Cardiac muscle cell (in vitro differentiated cells and primary cell): ENCODE measurements around the gene KDM7A. TPM values are rescaled to one million over a fixed set of nuclear protein-coding genes. Genes with fewer than 3 reads are reported as not detected.

Experiments used
- DNase-seq, 2 donors: peaks; one replicate each; pipeline versions ENCODE4 v3.0.0 to v3.0.0-alpha.2; 2010 to 2017; ENCODE audit warnings: low read depth in 1 of 2, low spot score in 1 of 2
- H3K27ac ChIP-seq: fragments of 200-600 bp; sonication (generic); 2 replicates; pipeline ENCODE4 v1.5.1; 2016
- H3K27me3 ChIP-seq: fragments of 200-600 bp; sonication (generic); 2 replicates; pipeline ENCODE4 v1.6.0; 2016; ENCODE audit warnings: control low read depth
- H3K36me3 ChIP-seq: fragments of 200-600 bp; sonication (generic); 2 replicates; pipeline ENCODE4 v1.5.1; 2016; ENCODE audit warnings: control low read depth
- H3K4me1 ChIP-seq: fragments of 200-600 bp; sonication (generic); 2 replicates; pipeline ENCODE4 v1.8.1; 2017; ENCODE audit warnings: low read depth, mild to moderate bottlenecking, mixed run types
- H3K4me3 ChIP-seq: fragments of 200-600 bp; sonication (generic); 2 replicates; pipeline ENCODE4 v1.5.1; 2016; ENCODE audit warnings: mild to moderate bottlenecking
- H3K9me3 ChIP-seq: fragments of 200-600 bp; sonication (generic); 2 replicates; pipeline ENCODE4 v1.5.1; 2017; ENCODE audit warnings: low read depth, mild to moderate bottlenecking, control low read depth
- CTCF ChIP-seq: IDR thresholded peaks from 2 replicates; pipeline ENCODE4 v1.5.1; 2012; ENCODE audit warnings: low read depth, mild to moderate bottlenecking, low read length
- polyA plus RNA-seq: library from polyadenylated mRNA; unstranded; fragments of >200 nt; fragmentation: Nextera tagmentation; extraction: Ambion mirVana; gene quantifications from 2 replicates; pipeline ENCODE4 v1.2.1, GENCODE V29; 2016
- total RNA-seq: library from RNA; depleted of rRNA; stranded (reverse); fragments of >200 nt; gene quantifications from 2 replicates; pipeline ENCODE4 v1.2.3, GENCODE V29; 2016

KDM7A gene
- total and polyA plus RNA-seq, 2 experiments from 2014 or later = 1.9 to 7.5 TPM

GRCh38 chr7:140085447-140085846 is 91.3 kb downstream of the KDM7A start:
- no peak for TF ChIP-seq CTCF
- Histone ChIP-seq H3K27me3 (no peaks in the 10 kb centered on the region), H3K4me1 (no peaks in the 10 kb centered on the region), H3K36me3 (peaks cover 8% of the 10 kb centered on the region), H3K27ac (no peak overlapping the region), H3K9me3 (no peaks in the 10 kb centered on the region), H3K4me3 (no peak overlapping the region)
- no peak for DNase-seq

- H3K27ac ChIP-seq = no peak overlapping the region
- no peak for TF ChIP-seq CTCF
- no peak overlapping the region for H3K4me3 ChIP-seq
- no peaks in the 10 kb centered on the region for H3K27me3 ChIP-seq
- no peaks in the 10 kb centered on the region for H3K9me3 ChIP-seq
- DNase-seq = no peak
- H3K4me1 ChIP-seq = no peaks in the 10 kb centered on the region
- peaks cover 4% of the 10 kb centered on the region for H3K36me3 ChIP-seq
Measured at GRCh38 chr7:140084972-140085371, 91.8 kb downstream of the KDM7A start.

GRCh38 chr7:140084142-140084655 is 92.6 kb downstream of the KDM7A start:
- Histone ChIP-seq H3K9me3 (no peaks in the 10 kb centered on the region), H3K36me3 (peaks cover 3% of the 10 kb centered on the region), H3K4me1 (no peaks in the 10 kb centered on the region), H3K27ac (no peak overlapping the region), H3K4me3 (no peak overlapping the region), H3K27me3 (no peaks in the 10 kb centered on the region)
- DNase-seq = no peak
- no peak for TF ChIP-seq CTCF

GRCh38 chr7:140082770-140083169 is 94.0 kb downstream of the KDM7A start:
- H3K4me1 ChIP-seq = no peaks in the 10 kb centered on the region
- no peak overlapping the region for H3K4me3 ChIP-seq
- DNase-seq = no peak
- H3K9me3 ChIP-seq = no peaks in the 10 kb centered on the region
- H3K36me3 ChIP-seq = no peaks in the 10 kb centered on the region
- no peak for TF ChIP-seq CTCF
- H3K27ac ChIP-seq = no peak overlapping the region
- H3K27me3 ChIP-seq = no peaks in the 10 kb centered on the region

- Histone ChIP-seq H3K27me3 (no peaks in the 10 kb centered on the region), H3K36me3 (no peaks in the 10 kb centered on the region), H3K4me1 (no peaks in the 10 kb centered on the region), H3K9me3 (no peaks in the 10 kb centered on the region), H3K4me3 (no peak overlapping the region), H3K27ac (no peak overlapping the region)
- TF ChIP-seq CTCF = no peak
- DNase-seq = no peak
Measured at GRCh38 chr7:140081774-140082425, 94.9 kb downstream of the KDM7A start.
